OCI-LY1 (cell line): Measurements from ENCODE around the gene SDK1.

ENCODE experiments used
- CTCF ChIP-seq: fragments of 200-600 bp; sonication (generic), shearing (Covaris generic); IDR thresholded peaks from 2 replicates; pipeline ENCODE4 v1.5.1; 2017; ENCODE audit warnings: mild to moderate bottlenecking, antibody characterized with exemption, low read length, moderate library complexity, mixed read lengths
- EZH2 ChIP-seq: fragments of 200-600 bp; sonication (generic), shearing (Covaris generic); IDR thresholded peaks from 2 replicates; pipeline ENCODE4 v1.8.0; 2017; ENCODE audit warnings: borderline replicate concordance, mixed run types, mild to moderate bottlenecking, antibody characterized with exemption, low read length, moderate library complexity, mixed read lengths

DNA sequence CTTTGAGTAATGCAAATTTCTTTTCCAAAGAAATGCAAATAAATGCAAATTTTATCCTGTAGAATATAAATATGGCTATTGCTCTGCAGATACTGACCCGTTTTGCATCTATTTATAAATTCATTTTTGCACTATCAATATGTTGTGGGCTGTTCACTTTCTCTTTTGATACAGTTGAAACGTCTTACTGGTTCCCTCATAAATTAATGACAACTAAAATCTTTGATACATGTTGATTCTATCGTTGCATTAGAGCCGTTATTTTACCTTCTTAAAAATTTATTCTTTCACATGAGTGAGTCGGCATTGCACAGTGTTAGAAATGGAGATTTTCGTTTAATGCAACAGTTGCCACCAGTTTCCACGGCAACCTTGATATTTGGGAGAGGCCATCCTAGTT is 691.8 kb downstream of the SDK1 start:
- no peak for TF ChIP-seq CTCF
- no peak for TF ChIP-seq EZH2
